ENCODE data around the gene LETM1.

DNA sequence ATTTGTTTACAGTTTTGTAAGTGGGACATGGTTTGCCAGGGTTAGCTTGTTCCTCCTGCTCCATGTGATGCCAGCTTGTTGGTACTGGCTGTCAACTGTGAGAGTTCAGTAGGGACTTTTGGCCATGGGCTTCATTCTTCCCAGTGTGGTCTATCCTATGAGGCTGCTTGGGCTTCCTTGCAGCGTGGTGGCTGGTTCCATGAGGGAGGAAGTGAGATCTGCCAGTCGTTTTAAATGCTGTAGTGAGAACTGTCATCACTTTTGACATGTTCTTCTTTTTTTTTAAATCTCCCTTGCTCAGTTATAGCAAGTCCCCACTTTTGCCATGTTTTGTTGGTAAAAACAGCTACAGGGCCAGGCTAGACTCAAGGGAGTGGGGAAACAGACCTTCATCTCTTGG is 31.1 kb upstream of the LETM1 start:
- TF ChIP-seq, protein P1, sequence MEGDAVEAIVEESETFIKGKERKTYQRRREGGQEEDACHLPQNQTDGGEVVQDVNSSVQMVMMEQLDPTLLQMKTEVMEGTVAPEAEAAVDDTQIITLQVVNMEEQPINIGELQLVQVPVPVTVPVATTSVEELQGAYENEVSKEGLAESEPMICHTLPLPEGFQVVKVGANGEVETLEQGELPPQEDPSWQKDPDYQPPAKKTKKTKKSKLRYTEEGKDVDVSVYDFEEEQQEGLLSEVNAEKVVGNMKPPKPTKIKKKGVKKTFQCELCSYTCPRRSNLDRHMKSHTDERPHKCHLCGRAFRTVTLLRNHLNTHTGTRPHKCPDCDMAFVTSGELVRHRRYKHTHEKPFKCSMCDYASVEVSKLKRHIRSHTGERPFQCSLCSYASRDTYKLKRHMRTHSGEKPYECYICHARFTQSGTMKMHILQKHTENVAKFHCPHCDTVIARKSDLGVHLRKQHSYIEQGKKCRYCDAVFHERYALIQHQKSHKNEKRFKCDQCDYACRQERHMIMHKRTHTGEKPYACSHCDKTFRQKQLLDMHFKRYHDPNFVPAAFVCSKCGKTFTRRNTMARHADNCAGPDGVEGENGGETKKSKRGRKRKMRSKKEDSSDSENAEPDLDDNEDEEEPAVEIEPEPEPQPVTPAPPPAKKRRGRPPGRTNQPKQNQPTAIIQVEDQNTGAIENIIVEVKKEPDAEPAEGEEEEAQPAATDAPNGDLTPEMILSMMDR (IDR thresholded peaks at IDR 0.05; ENCODE audit: insufficient read depth, low read depth, low read length) = no peak
- no peak for TF ChIP-seq EZH2 (IDR thresholded peaks at IDR 0.05; ENCODE audit: insufficient read depth, low read length)

Measured in astrocyte (in vitro differentiated cells and primary cell).